Fibroblast of lung (primary cell): Measurements from ENCODE around the gene CALM1.

Experiments used
- EZH2 ChIP-seq: IDR thresholded peaks from 2 replicates; pipeline ENCODE4 v1.5.1; 2012; ENCODE audit warnings: low read length, control low read depth, mild to moderate bottlenecking; ENCODE audit errors: missing control alignments
- TF ChIP-seq, protein P1 (sequence below), 2 donors: IDR thresholded peaks in 1 of 2; conservative IDR thresholded peaks in 1 of 2; 1 replicate in 1 of 2; 2 replicates in 1 of 2; pipeline ENCODE4 v1.5.1; 2011 to 2012; ENCODE audit warnings: low read length in 2 of 2, control low read depth in 1 of 2, inconsistent platforms in 1 of 2, low read depth in 1 of 2, mild to moderate bottlenecking in 1 of 2

DNA sequence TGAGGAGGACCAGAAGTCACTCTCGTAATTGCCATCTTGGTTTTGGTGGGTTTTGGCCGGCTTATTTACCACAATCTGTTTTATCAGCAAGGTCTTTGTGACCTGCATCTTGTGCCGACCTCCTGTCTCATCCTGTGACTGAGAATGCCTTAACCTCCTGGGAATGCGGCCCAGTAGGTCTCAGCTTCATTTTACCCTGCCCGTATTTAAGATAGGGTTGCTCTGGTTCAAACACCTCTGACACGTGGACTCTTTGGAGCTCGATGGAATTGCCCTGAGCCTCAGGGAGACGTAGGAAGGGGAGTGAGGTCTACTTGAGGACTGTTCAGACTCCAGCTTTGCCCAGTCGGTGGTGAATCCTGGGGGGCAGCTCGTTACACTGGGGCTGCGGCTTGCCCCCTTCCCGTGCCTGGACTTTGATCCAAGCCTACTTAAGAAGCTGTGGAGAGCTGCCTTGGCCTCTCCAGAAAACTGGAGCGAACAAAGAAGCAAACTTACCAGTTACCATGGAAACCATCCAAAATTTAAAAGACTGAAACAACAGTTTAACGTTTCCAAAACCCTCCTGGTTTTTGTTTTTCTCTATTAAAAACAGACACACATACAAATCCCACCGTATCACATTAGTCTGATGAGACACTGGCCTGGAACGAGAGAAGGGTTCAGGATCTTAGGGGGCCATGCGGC, 28.0 kb downstream of the CALM1 start:
- TF ChIP-seq, protein P1, sequence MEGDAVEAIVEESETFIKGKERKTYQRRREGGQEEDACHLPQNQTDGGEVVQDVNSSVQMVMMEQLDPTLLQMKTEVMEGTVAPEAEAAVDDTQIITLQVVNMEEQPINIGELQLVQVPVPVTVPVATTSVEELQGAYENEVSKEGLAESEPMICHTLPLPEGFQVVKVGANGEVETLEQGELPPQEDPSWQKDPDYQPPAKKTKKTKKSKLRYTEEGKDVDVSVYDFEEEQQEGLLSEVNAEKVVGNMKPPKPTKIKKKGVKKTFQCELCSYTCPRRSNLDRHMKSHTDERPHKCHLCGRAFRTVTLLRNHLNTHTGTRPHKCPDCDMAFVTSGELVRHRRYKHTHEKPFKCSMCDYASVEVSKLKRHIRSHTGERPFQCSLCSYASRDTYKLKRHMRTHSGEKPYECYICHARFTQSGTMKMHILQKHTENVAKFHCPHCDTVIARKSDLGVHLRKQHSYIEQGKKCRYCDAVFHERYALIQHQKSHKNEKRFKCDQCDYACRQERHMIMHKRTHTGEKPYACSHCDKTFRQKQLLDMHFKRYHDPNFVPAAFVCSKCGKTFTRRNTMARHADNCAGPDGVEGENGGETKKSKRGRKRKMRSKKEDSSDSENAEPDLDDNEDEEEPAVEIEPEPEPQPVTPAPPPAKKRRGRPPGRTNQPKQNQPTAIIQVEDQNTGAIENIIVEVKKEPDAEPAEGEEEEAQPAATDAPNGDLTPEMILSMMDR (conservative IDR thresholded peaks at IDR 0.05 in 1 of 2, IDR thresholded peaks at IDR 0.05 in 1 of 2; ENCODE audit: low read depth in 1 of 2, low read length in 2 of 2): no peak
- no peak for TF ChIP-seq EZH2
